Stimulated activated CD4-positive, alpha-beta T cell treated with anti-CD3 and anti-CD28 coated beads, Interleukin-1b, Interleukin-23, amount 100 ng/mL, for 4 hours (primary cell): ENCODE measurements around the gene RIPOR2.

Source experiments
- DNase-seq, 2 donors: peaks; one replicate each; pipeline ENCODE4 v3.0.0-alpha.2; 2020; ENCODE audit warnings: low read depth in 2 of 2

Gene RIPOR2, protein sequence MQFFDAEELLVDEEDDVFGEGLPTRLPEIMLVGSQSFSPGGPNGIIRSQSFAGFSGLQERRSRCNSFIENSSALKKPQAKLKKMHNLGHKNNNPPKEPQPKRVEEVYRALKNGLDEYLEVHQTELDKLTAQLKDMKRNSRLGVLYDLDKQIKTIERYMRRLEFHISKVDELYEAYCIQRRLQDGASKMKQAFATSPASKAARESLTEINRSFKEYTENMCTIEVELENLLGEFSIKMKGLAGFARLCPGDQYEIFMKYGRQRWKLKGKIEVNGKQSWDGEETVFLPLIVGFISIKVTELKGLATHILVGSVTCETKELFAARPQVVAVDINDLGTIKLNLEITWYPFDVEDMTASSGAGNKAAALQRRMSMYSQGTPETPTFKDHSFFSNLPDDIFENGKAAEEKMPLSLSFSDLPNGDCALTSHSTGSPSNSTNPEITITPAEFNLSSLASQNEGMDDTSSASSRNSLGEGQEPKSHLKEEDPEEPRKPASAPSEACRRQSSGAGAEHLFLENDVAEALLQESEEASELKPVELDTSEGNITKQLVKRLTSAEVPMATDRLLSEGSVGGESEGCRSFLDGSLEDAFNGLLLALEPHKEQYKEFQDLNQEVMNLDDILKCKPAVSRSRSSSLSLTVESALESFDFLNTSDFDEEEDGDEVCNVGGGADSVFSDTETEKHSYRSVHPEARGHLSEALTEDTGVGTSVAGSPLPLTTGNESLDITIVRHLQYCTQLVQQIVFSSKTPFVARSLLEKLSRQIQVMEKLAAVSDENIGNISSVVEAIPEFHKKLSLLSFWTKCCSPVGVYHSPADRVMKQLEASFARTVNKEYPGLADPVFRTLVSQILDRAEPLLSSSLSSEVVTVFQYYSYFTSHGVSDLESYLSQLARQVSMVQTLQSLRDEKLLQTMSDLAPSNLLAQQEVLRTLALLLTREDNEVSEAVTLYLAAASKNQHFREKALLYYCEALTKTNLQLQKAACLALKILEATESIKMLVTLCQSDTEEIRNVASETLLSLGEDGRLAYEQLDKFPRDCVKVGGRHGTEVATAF

GRCh38 chr6:24935366-24936152 lies at the start of gene RIPOR2:
TSS of gene RIPOR2 (minus strand) at chr6:24935960. CDS start at chr6:24935898, 62 bp downstream.
- DNase-seq = peak in 1 of 2 donors; percentile 54

GRCh38 chr6:24985323-24985722 lies 49.6 kb upstream of the RIPOR2 start:
- DNase-seq = no peak

DNA sequence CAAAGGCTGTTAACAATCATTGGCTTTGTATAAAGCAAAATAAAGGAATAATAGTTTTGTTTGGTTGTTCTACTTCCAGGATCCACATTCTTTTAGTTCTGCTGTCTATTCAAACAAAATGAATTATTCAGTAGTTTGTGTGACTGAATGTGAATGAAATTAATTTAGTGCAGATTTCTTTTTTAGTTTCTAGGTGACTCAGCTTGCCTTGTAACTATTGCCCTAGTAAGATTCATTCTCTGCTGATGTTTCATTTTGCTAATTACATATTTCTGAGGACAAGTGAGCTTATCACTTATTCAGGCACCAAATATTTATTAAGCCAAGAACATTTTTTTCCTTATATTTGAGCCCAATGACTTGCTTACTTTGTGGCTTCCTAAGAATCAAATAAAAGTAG lies 46.5 kb upstream of the RIPOR2 start:
- no peak for DNase-seq

DNA sequence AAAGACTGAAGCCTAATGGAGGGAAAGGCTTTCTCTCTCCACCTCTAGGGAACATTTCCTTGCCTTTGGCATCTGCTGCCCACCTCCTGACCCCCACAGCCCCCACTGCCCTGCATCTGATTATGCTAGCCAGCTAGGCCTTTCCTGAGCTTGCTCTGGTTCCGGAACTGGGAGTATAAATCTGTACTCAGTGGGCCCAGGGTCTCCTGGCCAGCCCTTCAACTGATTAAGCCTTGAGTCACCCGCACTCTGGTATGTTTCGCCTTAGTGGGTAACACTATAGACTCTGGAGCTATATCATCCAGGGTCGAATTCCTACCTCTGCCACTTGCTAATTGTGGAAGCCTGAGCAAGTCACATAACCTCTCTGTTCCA lies 45.6 kb upstream of the RIPOR2 start:
- no peak for DNase-seq

DNA sequence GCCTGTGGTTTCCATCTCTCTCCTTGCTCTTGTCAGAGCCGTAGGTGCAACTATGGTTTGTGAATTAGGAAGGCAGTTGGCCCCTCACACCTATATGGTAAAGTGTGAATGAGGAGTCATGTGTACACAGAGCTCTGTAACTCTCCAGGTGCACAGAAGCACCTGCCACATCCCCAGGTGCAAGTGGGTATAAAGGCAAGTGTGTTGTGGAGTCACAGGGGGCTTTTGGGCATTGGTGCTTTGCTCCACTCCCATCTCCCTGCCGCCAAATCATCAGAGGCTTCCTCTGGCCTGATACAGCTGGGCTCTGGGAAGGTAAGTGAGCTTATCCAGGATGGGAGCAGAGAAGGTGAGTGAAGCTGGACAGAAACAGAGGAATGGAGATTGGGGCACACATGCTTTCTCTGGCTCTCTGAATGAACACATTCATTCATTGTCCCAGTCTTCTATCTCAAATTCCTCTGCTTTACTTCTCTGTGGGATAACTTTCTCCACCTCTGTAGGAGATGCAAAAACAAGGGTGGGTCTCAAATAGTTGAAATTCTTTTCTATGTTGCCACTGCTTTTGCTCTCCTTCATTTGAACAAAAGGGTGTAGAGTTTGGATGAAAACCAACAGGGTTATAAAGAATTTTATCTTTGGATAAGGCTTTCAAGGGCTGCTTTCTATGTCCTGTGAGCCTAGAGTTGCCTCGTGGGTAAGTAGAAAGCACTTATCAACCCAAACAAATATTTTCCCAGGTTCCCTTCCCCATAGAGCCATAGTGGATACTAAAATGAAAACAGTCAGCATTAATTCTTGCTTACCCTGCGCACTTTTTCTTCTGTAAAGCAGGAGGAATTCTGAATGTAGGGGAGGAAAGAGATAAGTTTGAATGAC lies 45.0 kb upstream of the RIPOR2 start:
- no peak for DNase-seq

DNA sequence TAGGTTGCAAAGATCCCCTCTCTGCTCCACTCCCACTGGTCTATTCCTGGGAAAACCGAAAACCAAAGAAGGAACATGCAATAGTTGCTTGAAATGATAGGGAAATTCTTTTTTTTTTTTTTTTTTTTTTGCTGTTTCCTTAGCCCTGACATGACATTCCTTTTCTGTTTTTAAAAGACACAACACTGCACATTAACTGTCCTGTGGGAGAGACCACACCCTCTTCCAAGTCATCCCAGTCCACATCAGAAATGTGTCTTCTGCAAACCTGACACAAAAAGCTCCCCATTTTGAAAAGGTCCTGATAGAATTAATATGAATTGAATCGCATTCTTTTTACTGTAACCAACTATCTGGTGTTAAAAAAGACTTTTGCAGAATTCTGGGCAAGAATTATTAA lies 43.4 kb upstream of the RIPOR2 start:
- no peak for DNase-seq

DNA sequence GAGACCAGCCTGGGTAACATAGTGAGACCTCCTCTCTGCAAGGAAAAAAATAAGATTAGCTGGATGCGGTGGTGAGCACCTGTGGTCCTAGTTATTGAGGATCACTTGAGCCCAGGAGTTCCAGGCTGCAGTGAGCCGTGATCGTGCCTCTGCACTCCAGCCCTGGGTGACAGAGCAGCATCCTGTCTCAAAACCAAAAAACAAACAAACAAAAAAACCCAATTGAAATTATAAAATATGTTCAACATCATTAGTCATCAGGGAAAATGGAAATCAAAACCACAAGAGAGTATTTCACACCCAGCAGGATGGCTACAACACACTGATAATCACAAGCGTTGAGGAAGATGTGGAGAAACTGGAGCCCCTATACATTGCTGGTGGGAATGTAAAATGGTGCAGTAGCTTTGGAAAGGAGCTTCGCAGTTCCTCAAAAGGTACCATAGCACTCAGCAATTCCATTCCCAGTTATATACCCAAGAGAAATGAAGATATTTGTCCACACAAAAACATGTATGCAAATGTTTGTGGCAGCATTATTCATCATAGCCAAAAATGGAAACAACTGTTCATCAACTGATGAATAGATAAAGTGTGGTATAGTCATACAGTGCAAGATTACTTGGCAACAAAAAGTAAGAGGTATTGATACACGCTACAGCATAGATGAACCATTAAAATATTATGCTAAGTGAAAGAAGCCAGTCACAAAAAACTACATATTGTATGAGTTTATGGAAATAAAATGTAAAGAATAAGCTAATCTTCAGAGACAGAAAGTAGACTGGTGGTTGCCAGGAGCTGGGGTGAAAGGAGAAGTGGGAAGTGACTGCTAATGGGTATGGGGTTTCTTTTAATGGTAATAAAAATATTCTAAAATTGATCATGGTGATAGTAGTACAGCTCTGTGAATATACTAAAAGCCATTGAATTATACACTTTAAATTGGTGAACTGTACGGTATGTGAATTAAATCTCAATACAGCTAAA lies 38.7 kb upstream of the RIPOR2 start:
- DNase-seq = peak in 1 of 2 donors; percentile 17

- DNase-seq = no peak
Measured at GRCh38 chr6:24972311-24972958, 36.7 kb upstream of the RIPOR2 start.

DNA sequence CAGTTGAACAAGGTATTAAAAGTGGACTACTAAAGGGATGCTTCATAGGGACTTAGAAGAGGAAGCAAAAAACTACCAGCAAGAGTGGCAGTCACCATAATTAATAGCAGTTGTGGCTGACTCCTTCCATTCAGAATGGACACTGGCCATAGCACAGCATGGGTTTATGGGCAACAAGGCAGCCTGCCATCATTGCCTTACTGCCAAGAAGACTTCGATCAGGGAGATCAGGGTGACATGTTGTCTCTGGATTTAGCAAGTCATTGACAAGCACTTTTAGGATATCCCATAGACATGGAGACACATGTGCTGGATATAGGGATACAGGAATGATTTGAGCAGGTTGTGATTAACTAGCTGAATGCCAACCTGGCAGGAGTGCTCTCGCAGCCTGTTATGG lies 35.3 kb upstream of the RIPOR2 start:
- DNase-seq = no peak

DNA sequence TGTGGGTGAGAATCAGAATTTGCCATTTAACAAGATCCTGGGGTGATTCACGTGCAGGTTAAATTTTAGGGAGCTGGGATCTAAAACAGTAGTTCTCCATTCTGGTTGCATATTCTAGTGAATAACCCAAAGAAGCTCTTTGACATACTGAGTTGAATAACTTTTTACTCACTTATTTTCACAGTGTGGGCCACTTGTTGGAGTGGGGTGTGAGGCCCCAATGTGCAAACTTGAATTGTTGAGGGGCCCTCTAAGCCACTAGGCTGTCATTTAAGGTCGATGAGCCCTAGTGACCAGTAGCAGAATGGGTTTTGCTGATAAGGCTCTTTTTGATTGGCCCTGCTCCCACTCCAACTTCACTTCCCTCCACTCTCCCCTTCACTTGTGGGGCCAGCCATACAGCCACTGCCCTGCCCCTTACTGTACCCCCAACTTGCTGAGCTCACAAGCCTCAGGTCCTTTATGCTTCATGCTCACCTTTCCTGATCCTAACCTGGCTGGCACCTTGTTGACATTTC lies 33.6 kb upstream of the RIPOR2 start:
- no peak for DNase-seq

GRCh38 chr6:24968783-24969182 lies 33.0 kb upstream of the RIPOR2 start:
- DNase-seq = no peak

DNA sequence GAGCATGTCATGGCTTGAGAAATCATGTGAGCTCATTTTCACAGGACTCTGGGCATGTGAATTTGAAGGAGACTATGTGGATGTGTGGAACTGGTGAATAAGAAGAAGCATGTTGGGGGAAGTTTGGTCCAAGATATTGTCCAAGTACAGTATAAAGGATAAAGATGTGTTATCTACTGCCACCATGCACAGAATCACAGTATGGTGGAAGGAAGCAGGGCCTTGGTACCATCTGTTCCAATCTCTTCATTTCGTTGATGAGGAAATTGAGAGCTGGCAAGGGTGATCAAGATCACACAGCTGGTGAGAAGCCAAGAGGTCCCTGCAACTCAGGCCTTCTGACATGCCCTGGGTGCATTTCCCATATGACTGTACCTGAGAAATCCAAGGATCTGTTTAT lies 31.5 kb upstream of the RIPOR2 start:
- no peak for DNase-seq

GRCh38 chr6:24966381-24966780 lies 30.6 kb upstream of the RIPOR2 start:
- DNase-seq = no peak

DNA sequence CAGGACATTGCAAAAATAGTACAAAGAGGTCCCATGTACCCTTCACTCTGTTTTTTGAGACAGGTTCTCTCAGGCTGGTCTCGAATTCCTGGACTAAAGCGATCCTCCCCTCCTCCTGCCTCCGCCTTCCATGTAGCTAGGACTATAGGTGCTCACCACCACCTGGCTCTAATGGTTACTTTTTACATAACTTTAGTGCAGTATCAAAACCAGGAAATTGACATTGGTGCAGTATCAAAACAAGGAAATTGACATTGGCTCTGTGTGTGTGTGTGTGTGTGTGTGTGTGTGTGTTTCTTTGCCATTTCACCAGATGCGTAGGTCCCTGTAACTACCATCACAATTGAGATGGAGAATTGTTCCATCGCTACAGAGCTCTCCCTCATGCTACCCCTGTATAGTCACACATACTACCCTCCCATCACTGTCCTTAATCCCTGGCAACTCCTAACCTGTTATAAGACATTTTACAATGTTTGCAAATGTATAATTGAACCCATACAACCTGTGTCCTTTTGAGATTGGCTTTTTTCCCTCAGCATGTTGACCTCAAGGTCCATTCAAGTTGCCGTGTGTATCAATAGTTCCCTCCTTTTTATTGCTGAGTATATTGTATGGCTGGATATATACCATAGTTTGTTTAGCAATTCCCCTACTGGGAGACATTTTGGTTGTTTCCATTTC lies 28.3 kb upstream of the RIPOR2 start:
- no peak for DNase-seq

DNA sequence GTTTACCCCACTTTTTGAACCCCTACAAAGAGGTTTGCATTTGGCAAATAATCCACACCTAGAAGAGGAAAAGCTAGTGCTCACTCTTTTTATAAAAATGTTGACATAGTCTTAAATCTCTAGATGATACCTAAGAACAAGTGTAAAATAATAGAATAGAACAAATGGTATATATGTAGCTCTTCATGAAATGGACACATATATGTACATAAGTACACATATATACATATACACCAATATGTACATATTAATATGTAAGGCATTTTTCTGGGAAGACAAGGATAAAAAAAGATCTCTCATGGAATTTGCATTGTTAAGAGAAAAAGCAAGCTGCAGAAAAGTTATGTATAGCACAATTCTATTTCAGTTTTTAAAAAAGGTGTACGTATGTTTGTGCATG lies 27.6 kb upstream of the RIPOR2 start:
- no peak for DNase-seq

DNA sequence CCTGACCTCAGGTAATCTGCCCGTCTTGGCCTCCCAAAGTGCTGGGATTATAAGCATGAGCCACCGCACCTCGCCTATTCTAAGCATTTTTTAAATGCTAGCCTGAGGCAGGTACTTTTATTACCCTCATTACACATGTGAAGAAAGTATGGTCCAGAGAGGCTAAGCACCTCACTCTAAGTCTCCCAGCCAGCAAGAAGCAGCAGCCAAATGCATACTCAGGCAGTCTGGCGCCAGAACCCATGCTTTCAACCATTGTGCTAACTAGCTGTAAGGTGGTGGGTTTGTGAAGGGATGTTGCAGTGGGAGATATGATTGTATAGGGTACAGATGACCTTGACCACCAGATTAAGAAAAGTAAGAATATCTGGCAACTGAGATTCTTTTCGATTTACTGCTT lies 26.1 kb upstream of the RIPOR2 start:
- no peak for DNase-seq

DNA sequence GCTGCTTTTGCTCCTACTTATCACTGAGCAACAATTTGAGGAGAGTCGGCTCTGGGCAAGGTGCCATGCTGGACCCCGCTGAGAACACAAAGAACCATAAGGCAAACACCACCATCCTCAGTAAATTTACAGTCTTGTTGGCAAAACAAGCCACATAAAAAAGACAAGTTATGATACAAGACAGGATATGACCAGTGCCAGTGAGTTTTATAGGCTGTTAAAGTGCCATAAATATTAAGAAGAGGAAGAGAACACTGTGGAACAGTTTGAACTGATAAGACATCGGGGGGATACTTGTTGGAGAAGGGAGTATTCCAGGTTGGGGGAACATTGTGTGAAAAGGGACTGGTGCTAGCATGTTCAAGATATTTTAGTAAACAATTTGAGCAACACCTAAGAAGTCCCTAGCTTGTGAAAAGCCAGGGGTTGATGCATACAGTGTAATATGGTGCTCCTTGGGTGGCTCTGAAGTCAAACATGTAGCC lies 25.3 kb upstream of the RIPOR2 start:
- no peak for DNase-seq

- DNase-seq = no peak
Measured at GRCh38 chr6:24959319-24959718, 23.6 kb upstream of the RIPOR2 start.
